NCI-H1092 (cell line): ENCODE data around the gene MAML3.

Source experiments
- DNase-seq: peaks from one replicate; lab custom pipeline; 2025; lab: John Stamatoyannopoulos, UW

MAML3 gene

DNA sequence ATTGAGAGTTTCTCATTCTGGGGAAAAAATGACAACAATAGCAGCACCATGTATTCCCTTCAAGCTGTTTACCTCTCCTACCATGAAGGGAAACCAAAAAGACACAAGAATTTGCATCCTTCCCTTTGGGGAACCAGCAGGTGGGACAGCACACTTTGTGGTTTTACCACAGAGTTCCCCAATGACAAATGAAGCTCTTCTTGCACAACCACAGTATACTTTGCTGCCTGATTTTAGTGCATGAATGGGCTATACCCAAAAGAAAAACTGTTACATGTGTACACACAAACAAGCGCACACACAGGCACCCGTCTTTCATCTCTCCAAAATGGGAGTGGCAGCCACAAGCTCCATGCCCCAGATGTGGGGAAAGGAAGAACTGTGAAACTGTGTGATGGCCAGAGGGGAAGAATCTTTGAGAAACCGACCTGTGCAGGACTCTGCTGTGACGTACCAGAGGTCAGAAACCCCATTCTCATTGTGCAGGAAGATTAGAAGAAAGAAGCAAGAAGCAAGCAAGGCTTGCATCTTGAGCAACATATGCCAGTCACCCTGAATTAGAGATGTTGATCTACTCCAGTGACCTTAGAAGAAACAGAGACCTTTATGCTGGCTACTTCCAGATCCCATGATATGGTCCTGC, 2.7 kb upstream of the MAML3 start:
- DNase-seq: no peak

DNA sequence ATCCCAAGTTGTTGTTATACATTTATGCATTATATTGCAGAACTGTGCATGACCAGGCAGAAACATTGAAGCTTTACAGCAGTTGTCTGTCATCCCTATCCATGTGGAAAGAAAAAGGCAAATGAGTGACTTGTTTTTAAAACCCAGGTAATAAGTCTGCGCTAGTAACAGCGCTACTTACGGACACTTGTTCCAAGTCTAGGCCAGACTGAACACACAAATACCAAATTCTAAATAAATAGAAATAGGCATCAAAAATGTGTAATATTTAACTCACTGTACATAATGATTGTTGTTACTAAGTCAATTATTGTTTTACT, 548 bp upstream of the MAML3 start:
- no peak for DNase-seq

DNA sequence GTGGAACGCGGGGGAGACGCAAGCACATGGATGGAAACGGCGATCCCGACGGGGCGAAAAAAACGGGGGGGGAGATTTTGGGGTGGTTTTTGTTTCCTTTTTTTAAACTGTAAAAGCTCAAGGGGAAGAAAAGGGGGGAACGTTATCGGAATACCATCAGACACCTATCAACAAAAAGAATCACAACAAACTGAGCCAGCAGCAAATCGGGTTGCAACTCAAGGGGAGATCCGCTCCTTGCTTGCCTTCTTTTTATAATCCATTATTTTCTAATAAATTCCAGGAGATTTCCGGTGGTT, 616 bp downstream of the MAML3 start:
- DNase-seq: no peak

DNA sequence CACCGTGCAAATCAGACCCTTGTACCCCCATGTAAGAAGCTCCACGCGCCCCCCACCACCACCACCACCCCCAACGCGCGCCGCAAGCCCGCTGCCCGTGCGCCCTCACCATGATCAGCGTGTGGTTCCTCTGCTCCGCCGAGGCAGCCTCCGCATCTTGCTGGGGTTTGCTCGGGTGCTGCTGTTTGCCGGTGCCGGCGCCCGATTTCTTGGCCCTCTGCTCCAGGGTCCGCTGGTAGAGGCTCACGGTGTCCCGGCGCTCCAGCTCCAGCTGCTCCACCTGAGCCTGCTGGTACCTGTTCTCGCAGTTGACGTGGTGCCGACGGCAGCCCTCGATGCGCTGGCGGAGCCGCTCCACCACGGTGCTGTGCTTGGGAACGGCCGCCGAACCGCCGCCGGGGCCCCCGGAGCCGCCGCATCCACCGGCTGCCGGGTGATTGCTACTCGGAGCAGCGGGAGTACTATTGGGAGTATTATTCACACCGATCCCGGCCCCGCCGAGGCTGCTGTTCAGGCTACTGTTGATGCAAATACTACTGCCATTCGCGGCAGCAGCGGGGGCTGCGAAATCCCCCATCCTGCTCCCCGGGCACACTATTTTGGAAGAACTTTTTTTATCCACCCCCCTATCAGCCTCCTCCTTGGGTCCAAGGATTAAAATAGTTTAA, 1.1 kb downstream of the MAML3 start:
- DNase-seq: peak; percentile 21

DNA sequence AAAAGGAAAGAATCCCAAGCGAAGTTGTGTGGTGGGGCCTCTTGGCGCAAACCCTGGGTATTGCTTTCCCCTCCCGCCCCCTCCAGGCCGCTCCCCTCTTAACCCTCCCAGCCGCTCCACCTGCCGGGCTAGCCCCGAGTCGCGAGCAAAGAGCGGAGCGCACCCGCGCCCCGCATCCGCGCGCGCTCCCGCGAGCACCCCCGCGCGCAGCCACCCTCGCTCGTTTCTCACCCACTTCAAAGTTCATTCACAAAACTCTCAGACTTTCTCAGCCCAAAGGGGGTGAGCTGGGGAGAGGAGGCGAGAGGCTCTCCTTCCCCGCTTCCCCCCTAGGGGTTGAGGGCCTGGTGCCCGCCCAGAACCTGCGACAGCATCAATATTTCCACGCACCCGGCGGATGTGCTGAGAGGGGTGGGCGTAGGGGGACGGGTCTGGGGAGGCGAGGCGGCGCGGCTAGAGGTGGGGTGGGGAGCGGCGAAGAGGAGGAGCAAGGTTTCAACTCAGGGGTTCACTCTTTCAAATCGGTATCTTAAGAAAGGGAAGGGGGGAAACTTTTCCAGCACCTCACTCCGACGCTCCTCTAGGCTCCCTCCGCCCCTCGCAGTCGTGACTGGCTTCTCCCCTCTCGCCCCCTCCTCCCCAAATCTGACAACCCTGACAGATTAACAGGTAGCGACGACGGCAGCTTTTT, 1.8 kb downstream of the MAML3 start:
- peak; percentile 88 for DNase-seq

DNA sequence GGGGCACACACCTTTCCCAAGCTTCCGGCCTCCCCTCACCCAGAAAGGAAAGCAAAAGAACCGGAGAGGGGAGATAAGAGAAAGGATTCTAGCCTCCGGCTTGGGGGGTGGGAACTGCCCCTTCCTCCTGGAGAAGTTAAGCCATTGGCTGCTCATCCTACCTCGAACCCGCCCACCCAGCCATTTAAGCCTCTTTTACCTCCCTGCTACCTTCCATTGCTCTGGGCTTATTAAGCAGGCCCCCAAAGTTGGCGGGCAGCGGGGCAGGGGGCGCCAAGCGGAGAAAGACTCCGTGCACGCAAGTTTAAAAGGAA, 2.3 kb downstream of the MAML3 start:
- DNase-seq: peak; percentile 93

DNA sequence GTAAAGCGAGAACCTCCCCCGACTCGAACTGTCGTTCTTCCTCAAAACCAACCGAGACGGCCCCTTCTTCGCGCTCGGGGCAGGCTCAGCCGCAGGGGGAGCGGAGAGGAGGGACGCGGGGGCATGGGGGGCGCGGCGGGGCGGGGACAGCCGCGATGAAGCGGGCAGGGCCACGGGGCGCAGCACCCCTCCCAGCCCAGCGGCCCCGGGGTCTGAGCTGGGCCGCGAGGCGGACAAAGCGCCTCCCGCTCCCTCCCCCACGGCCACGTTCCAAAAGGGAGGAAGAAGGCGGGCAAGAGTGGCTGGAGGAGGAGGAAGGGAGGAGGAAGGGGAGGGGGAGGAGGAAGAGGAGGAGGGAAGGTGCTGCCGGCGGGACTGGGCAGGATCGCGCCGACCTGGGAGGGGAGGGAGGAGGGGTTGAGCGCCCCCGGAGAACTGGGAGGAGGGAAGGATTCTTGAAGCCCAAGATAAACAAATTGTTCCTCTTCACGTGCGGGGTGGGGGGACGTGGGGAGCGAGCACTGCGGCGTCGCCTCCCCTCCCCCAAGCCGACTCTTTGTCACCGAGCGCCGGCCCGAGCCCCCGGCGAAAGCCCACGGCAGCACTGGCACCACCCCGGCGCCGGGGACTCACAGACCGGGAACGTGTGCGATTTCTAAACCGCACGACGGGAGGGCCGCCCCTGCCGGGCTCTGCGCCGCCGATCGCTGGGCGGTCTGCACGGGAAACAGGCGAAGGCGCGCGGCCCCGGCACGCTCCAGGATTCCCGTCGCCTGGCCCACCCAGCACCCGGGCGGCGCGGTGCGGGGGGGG, 2.9 kb downstream of the MAML3 start:
- peak; percentile 63 for DNase-seq

DNA sequence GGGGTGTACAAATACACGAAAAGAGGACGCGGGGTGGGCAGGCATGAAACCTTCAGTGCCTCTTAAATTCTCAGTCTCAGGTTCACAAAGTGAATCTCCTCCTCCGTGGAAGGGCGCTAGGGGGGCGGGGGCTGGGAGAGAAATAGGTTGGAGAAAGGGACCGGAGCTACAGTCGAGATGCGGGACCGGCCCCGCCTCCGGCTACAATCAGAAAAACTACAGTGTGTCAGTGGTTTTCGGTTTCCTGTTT, 3.4 kb downstream of the MAML3 start:
- no peak for DNase-seq

DNA sequence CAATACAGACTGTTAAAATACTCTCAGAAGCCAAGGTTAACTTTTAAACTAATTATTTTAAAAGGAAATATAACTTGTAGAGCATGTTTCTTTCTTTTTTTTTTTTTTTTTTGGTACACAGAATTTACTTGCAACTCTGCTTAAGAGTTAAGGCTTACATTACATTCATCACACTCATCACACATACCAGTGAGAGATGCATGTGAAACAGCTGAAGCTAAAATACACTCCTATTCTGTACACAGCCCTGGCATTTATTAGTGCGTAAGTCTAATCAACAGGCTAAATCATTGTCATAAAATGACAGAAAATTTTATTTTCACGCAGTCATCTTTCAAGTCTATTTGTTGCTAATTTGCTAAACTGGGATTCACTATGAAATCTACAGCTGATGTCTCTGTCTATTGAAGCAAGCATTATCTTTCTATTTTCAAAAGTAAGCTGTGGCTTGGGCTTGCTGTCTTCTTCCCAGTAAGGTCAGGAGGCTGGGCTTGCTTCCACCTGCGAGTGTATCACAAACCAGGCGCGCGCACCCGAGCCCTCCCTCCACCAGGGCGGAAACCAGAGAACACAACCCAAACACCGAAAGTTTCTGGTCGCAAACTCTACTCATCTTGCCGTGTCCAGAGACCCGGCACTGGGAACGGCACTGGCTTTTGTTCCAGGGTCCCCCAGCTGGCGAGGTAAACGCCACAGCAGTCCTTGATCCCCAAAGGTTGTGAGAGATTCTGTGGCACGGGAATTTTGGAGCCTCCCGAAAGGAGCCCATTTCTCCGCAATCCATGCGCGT, 3.9 kb downstream of the MAML3 start:
- peak; percentile 39 for DNase-seq

DNA sequence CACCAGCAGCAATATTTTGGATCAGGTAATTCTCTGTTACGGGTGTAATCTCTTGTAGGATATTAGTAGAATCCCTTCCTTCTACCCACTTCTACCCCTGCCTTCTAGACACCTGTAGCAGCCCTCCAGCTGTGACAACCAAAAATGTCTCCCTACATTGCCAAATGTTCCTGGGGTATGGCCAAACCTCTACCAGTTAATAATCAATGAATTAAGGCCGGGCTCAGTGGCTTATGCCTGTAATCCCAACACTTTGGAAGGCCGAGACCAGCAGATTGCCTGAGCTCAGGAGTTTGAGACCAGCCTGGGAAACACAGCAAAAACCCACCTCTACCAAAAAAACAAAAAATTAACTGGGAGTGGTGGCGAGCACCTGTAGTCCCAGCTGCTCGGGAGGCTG, 9.9 kb downstream of the MAML3 start:
- no peak for DNase-seq

DNA sequence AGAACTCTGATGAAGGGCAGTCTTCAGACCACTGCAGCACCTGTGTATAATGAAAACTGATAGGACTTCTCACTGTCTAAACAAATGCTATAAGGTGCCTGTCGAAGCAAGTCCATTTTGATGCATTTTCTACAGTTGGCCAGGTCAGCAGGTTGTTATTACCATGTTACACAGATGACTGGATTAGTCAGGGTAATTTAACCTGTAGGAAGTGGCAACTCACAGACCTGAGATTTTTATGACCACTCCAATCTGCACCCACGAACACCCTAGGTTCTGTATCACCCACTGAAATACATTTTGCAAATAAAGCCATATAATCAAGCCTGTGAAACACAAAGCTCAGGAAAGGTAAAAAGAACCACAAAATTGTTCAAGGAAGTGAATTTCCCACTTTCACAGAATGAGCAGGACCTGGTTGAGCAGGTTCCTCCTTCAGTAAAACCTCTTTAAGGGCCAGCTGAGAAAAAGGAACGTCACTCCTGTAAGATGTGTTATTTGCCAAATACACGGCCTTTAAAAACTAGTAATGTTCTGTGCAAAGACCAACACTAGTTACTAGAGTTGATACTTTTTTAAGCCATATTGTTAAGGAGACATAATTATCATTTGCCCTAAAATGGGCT, 12.7 kb downstream of the MAML3 start:
- DNase-seq: no peak

DNA sequence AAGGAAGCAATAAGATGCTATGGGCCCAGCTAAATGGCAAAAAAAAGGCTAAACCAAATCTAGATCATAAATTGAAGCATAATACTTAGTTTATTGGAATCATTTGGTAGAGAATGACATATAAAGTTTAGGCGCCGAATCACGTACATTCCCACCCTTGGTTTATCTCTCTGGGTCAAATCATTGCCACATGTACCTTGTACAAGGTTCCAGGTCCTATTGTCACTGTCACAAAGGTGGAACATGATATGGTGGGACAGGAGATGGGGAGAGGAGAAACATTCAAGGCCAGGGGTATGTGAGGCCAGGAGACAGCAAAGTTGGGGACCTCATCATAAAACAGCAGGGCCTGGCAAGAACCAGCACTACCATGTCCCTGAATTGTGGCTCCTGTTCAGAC, 13.4 kb downstream of the MAML3 start:
- DNase-seq: no peak

DNA sequence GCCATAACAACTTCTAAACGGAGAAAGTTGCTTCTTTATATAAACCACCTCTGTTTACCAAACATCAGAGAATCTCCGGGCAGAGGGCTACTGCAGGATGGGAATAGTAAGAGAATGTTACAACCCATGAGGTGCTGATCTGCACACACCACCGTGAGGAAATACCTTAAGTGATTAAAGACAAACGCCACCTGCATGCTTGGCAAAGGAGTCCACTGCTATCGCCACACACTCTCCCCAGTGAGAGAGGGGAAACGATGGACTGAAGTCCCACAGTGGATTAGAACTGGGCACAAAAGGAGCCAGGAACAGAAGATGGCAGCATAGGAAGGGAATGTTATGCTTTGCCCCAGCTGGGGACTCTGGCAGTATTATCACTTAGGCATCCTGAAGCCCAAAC, 15.6 kb downstream of the MAML3 start:
- DNase-seq: no peak

DNA sequence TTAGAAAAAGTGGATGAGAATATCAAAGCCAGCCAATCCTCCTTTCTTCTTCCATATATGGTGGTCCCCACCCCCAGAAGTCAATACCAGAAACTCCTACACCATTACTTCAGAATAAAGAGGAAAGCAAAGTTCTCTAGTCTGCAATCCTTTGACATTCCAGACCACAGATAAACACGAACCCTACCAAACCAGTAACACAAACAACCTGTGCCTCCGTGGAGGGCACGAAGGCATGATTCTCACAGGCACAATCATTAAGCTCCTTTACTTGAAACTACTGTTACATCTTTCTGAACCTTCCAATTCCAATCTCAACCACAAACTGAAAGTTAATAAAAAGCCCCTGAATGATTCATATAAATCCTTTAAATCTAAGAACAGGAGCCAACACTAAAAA, 16.3 kb downstream of the MAML3 start:
- DNase-seq: no peak

DNA sequence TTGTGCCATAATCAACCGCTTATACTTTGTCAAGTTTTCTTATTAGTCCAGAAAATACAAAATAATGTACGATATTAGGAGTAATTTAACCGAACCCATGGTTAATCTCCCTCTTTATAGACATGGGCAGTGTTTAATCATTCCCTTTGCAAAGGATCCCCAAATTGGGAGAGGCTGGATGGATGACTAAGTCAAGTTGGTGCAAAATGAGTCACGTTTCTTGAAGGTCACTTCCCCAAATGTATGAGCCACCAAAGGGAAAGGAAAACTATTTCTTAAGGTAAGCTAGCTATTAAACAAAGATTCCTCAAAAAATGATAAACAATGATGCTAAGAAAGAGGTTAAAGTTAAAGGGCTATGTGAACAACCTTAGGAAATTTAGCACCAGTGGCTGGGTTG, 17.5 kb downstream of the MAML3 start:
- no peak for DNase-seq

DNA sequence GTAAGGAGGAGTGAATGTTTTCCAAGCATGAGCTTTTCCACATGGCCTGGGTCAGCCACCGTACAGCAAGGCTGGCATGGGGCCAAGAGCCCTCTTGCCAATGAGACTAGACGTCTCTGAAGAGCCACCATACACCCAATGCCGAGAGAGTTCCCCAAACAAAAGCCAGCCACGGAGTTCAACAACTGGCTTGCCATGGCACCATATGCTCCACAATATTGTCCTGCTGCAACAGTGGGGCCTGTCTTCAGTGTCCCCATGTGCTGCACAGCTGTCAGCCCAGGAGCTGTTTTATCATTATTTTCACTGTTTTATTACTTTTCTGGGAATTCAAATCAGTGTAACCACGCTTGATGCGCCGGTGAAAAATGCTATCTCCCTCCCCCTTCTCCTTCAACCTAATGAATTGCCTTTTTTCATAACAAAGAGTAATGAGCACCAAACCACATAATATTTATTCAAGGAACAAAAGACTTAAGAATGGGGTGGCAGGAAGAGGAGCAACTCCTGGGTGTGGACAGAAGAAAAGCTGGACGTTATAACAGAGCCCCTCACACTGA, 18.4 kb downstream of the MAML3 start:
- peak; percentile 87 for DNase-seq

DNA sequence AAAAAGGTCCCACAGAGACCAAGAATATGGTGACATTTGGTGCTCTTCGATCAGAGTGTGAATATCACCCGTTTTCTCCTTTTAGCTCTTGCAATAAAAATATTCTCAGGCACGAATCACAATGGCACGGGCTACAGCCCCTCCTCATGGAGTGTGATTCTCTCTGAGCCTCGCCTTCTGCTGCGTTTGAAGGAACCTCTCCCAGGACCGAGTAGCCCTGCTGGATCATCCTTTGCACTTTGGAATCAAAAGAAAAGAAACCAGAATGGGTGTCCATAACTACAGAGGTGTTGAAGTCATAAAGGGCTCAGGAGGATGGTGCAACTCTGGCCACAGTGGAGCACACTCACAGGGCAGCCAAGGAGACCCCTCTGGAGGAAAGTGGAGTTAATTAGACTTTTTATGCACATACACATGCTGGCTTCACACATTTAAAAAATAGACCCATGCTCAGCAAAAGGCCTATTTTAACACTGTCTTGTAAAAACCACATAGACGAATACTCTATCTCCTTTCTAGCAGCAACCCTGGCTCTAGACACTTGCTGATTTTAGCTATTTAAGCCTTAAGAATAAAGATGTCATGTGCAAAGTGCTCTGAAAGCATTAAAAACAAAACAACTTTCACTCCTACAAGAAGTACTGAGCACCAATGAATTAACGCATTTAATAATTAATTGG, 19.1 kb downstream of the MAML3 start:
- DNase-seq: no peak

DNA sequence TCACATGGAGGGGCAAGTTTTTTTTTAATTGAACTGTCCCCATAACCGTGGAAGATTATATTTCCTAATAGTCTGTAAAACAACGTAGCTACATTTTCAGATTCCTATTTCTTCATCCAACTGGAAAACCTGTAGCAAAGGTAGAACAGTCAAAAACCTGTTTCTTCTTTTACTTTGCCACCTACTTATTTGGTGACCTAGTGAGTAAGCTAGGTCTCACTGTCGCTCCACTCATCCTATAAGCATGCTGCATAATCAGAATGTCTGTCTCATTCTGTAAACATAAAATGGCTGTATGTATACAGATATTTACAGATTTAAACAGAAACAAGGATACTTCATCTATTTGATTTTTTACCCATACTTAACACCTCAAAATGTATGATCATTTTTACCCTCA, 20.4 kb downstream of the MAML3 start:
- no peak for DNase-seq

DNA sequence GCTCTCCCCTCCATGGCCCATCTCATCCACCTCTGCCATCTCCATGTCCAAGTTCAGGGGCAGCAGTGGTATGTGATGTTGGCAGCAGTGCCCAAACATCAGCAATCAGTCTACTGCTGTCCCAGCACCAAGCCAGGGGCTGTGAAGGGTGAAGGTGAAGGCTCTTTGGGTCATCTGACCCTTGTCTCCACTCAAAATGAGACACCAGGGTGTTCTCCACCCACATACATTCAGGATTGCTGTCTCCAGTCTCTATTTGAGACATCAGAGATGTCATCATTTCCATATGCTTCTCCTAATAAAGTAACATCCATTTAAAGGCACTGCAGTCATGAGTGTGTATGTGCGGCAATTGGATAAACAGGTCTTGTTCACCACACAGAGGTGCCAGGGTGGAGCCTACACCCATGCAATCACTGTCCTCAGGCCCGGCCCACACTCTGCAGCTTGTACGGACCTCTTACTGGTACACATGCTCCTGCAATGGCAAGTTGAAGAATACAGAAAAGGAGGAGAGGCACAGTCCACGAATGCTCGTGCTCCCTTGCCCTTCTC, 22.2 kb downstream of the MAML3 start:
- DNase-seq: no peak

DNA sequence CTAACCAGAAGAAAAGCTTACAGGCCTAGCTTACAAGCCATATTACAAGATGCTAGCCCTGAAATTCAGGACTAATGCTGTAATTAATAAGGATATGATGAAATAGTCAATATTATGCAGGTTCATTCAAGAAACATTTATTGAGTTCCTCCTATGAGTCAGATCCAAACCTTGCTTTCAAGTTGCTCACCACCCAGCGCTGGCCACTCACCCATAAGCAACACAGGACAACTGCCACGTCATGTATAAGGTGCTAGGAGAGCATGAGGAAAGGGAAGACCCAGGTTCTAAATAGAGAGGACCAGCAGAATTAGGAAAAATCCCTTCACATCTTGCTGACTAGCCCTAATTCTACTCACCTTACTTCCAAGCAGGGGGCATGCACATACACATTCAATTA, 23.3 kb downstream of the MAML3 start:
- no peak for DNase-seq

DNA sequence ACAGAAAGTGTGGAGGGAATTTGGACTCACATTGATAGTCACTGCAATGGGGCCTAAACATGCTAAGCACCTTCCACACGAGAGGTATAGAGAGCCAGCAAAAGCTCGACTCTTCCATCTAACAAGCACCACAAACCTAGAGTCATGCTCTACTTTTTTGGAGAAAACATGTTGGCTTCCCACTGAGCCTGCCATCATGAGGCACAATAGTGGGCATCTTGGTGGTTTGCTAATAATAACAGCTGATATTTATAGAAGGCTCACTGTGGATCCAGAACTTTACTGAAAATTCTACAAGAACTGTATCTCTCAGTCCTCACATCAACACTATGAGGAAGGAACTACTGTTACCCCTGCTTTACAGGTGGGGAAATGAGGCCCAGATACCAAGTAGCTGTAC, 26.6 kb downstream of the MAML3 start:
- DNase-seq: no peak
